Activated naive CD8-positive, alpha-beta T cell treated with anti-CD3 and anti-CD28 coated beads, Interleukin-2, amount 50 U/mL, for 24 hours (primary cell): ENCODE measurements around the gene ATP9A.
A peak's percentile ranks its signal among the peaks of the same experiment; 100 is the strongest.
"Not testable (repeated sequence)": the region's sequence is repeated elsewhere in the genome, so short reads cannot be mapped to it uniquely, and the experiment has no call there.

Experiments
- ATAC-seq: fragments of 150-1000 bp; cut with Tn5 transposase; one replicate; pipeline ENCODE4 v1.10.0; 2021
- DNase-seq: peaks from one replicate; pipeline ENCODE4 v3.0.0; 2021
- H3K27ac Mint-ChIP-seq: one replicate; pipeline ENCODE4 v1.8.0; 2021; ENCODE audit warnings: mild to moderate bottlenecking, mixed read lengths
- H3K27me3 Mint-ChIP-seq: one replicate; pipeline ENCODE4 v1.8.0; 2021; ENCODE audit warnings: mixed read lengths
- H3K36me3 Mint-ChIP-seq: one replicate; pipeline ENCODE4 v1.8.0; 2021; ENCODE audit warnings: low read depth, mixed read lengths
- H3K4me1 Mint-ChIP-seq: one replicate; pipeline ENCODE4 v1.8.0; 2021; ENCODE audit warnings: mixed read lengths
- H3K4me3 Mint-ChIP-seq: one replicate; pipeline ENCODE4 v1.8.0; 2021; ENCODE audit warnings: mild to moderate bottlenecking, moderate library complexity, mixed read lengths
- H3K9me3 Mint-ChIP-seq: one replicate; pipeline ENCODE4 v1.8.0; 2021; ENCODE audit warnings: mixed read lengths

ATP9A gene

DNA sequence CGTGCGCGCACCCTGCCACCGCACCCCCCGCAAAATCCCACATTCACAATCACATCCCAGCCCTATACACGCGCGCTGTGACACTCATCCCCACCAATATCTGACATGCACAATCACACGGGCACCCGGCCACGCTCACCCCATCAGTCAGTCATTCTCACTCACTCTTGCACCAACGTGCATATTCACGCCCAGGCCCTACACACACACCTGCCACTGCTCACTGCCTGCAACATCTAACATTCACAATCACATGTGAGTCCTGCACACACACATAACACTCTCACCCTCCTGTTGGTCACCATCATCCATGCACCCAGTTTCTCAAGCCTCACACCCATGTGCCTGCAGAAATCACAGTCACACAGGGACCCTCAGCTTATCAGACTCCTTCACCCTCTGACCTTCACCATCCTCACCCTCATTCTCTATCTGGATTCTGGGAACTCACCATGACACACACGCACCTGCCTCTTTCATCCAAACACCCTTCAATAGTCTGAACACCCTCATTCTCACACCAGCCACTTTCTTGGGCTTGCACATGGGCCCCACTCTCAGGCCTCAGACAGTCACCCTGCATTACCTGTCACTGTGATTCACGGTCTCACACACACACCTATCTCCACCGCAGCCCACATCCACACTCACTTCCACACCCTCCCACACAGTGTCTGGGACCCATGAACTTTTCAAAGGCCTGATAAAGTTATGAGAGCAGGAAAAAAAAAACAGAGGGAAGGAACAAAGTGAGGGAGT is 748 bp upstream of the ATP9A start:
- H3K4me3 Mint-ChIP-seq = peak overlapping the region; percentile 58
- no peak overlapping the region for H3K27ac Mint-ChIP-seq
- H3K9me3 Mint-ChIP-seq = no peaks in the 10 kb centered on the region
- no peak for ATAC-seq
- DNase-seq = no peak
- H3K4me1 Mint-ChIP-seq = peaks cover 9% of the 10 kb centered on the region
- H3K36me3 Mint-ChIP-seq = peaks cover 2% of the 10 kb centered on the region
- peaks cover 43% of the 10 kb centered on the region for H3K27me3 Mint-ChIP-seq

DNA sequence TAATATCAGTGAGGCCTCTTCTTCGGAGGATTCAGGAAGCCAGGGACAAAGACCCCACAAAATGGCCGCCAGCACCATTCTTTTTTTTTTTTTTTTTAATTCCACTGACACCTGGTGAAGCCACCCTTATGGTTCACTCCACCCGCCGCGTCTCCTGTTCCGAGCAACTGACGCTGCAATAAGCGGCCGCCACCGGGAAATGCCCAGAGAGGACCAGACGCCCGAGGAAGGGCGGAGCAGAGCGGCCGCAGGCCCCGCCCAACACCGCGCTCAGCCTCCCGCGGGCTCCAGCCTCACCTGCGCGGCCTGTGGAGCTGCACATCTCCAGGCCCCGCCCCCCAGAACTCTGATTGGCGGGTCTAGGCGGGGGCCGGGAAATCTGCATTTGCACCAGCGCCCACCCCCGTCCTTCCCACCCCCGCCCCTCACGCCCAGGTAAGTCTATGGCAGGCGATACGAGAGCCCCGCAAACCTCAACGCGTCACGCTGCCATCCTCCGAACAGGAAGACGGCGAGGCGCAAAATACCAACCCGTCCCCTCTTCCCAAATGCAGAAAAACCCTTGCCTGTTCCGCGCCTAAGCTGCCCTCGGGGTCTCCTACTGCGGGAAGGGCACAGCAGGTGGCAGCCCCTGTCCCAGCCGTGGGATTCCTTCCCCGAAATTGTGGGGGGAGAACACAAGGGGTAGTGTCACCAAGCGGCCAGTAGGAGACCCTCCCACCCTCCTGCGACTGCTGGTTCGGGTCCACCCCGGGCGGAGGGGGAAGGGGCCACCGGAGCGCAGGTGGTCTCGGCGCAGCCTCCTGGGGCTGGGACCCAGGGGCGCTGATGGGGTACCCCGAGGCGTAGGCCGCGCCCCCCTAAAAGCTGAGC is 960 bp downstream of the ATP9A start:
- H3K4me1 Mint-ChIP-seq = peaks cover 9% of the 10 kb centered on the region
- H3K4me3 Mint-ChIP-seq = peak overlapping the region; percentile 62
- peak; percentile 55 for DNase-seq
- peaks cover 2% of the 10 kb centered on the region for H3K36me3 Mint-ChIP-seq
- peak; percentile 88 for ATAC-seq
- no peak overlapping the region for H3K27ac Mint-ChIP-seq
- peaks cover 44% of the 10 kb centered on the region for H3K27me3 Mint-ChIP-seq
- no peaks in the 10 kb centered on the region for H3K9me3 Mint-ChIP-seq

DNA sequence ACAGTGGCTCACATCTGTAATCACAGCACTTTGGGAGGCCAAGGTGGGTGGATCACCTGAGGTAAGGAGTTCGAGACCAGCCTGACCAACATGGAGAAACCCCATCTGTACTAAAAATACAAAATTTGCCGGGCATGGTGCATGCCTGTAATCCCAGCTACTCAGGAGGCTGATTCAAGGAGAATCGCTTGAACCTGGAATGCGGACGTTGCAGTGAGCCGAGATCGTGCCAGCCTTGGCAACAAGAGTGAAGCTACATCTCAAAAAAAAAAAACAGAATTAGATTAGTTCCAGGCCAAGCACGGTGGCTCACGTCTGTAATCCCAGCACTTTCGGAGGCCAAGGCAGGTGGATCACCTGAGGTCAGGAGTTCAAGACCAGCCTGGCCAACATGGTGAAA is 2.8 kb downstream of the ATP9A start:
- peaks cover 38% of the 10 kb centered on the region for H3K27me3 Mint-ChIP-seq
- not testable (repeated sequence) for H3K4me3 Mint-ChIP-seq, H3K36me3 Mint-ChIP-seq, H3K27ac Mint-ChIP-seq, H3K4me1 Mint-ChIP-seq, DNase-seq, H3K9me3 Mint-ChIP-seq, ATAC-seq

DNA sequence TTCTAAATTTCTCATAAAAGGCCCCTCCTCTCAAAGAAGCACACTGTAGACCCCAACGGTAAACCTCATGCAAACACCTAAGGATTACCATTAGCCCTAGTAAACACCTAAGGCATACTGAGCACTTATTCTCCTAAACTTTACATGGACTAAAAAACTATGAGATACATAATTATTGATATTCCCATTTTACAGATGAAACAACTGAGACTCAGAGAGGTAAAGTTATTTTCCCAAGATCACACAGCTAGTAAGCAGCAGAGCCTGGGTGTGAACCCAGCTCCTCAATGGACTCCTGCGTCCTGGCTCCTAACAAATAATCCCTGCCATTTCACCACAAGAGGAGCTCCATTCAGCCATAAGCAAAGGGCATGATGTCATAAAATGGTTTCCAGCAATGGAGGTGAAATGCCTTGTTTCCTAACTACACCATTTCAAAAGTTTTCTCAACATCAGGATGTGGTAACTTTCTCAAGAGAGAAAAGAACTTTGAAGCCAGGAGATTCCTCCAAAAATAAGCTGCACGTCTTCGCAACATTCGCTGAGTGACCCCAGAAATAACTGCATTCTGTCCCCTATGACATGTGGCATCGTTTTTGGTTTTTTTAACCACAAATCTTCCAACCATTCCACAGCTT is 4.1 kb downstream of the ATP9A start:
- DNase-seq = no peak

DNA sequence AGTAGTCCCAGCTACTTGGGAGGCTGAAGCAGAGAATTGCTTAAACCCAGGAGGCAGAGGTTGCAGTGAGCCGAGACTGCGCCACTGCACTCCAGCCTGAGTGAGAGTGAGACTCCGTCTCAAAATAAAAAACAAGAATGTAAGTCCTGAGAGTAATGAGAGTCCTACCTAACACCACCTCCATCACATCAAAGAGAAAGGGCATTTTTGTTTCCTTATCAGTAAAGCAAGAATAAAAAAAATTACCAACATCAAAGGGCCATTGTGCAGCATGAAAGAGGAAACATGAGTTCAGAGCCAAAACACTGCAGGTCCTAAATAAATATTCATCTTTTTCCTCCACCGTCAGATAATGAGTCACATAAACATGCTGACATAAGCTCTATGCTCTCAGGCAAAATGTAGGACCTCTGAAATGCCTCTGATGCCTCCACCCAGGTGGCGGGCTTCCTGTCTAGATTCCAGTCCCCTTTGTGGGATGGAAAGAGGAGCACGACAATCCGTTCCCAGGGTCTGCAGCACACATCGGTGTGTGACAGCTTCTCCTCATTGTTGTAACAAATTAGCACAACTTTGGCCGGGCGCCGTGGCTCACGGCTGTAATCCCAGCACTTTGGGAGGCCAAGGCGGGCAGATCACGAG is 7.2 kb downstream of the ATP9A start:
- H3K9me3 Mint-ChIP-seq = no peaks in the 10 kb centered on the region
- no peaks in the 10 kb centered on the region for H3K36me3 Mint-ChIP-seq
- ATAC-seq (no peak), DNase-seq (no peak)
- no peak overlapping the region for H3K27ac Mint-ChIP-seq
- no peaks in the 10 kb centered on the region for H3K4me1 Mint-ChIP-seq
- no peak overlapping the region for H3K4me3 Mint-ChIP-seq
- peaks cover 11% of the 10 kb centered on the region for H3K27me3 Mint-ChIP-seq

More for the DNA sequence above, 4.1 kb downstream of the ATP9A start:
- Mint-ChIP-seq H3K27ac (no peak overlapping the region), H3K9me3 (no peaks in the 10 kb centered on the region), H3K4me3 (no peak overlapping the region), H3K27me3 (peaks cover 29% of the 10 kb centered on the region), H3K4me1 (peaks cover 7% of the 10 kb centered on the region), H3K36me3 (peaks cover 2% of the 10 kb centered on the region)
- no peak for ATAC-seq

DNA sequence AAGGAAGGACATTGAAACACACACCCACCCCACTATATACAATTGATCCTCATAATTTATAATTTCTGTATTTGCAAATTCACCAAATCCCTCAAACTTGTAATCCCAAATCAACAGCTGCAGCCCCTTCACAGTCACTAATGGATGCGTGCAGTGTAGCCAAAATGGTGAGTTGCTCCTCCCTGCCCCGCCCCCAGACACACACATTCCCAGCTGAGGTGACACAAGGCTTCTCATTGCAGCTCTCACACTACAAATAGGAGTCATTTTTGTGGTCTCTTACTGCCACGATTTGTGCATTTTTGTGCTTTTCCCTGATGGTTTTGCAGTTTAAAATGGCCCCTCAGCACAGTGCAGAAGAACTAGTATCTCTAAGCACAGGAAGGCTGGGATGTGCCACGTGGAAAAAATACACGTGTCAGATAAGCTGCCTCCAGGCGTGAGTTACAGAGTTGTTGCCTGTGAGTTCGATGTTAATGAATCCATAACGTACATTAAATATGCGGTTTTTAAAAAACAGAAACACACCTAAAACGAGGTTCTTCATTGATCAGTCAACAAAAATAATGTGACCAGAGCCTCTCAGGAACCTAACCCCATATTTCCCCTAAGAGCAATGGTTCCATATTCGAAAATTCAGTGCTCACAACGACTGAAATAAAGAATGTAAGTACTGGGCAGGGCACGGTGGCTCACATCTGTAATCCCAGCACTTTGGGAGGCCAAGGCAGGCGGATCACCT is 8.2 kb downstream of the ATP9A start:
- H3K27ac Mint-ChIP-seq = no peak overlapping the region
- H3K4me1 Mint-ChIP-seq = no peaks in the 10 kb centered on the region
- H3K36me3 Mint-ChIP-seq = no peaks in the 10 kb centered on the region
- no peak for ATAC-seq
- DNase-seq = no peak
- no peaks in the 10 kb centered on the region for H3K9me3 Mint-ChIP-seq
- H3K27me3 Mint-ChIP-seq = peaks cover 6% of the 10 kb centered on the region
- no peak overlapping the region for H3K4me3 Mint-ChIP-seq

DNA sequence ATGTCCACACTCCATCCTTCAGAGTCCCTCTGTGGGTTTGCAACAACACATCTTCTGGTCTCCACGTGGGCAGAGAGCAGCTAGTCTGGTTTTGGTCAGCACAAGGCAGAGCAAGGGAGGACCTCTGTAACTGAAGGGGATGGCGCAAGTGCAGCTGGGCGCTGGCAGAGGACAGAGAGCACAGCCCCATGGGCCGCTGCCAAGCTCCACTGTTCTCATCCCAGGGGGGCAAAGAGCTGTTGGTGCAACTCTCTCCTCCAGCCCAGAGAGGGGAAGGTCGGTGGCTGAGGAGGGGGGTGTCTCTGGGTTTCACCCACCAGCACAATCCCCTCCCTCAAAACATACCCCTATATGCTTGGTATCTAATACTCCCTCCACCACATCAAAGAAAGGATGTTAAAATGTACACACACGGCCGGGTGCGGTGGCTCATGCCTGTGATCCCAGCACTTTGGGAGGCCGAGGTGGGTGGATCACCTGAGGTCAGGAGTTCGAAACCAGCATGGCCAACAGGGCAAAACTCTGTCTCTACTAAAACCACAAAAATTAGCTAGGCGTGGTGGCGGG is 9.1 kb downstream of the ATP9A start:
- H3K27ac Mint-ChIP-seq = no peak overlapping the region
- peaks cover 2% of the 10 kb centered on the region for H3K27me3 Mint-ChIP-seq
- DNase-seq (no peak), ATAC-seq (no peak)
- H3K9me3 Mint-ChIP-seq = no peaks in the 10 kb centered on the region
- H3K4me3 Mint-ChIP-seq = no peak overlapping the region
- no peaks in the 10 kb centered on the region for H3K36me3 Mint-ChIP-seq
- H3K4me1 Mint-ChIP-seq = no peaks in the 10 kb centered on the region

DNA sequence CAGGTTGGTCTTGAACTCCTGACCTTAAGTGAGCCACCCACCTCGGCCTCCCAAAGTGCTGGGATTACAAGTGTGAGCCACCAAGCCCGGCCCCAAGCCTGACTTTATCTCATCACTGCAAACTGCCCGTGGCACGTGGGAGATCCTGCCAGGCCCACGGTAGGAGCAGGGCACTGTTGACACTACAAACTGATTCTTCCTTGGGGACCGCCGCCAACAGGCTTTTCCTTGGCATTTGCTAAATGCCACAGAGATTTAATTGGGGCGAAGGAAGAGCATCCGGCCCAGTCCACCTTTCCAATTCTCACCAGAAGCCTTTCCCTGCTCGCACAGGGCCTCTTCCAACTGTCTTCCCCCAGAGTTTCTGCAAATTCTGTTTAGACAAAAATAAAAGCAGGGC is 11.0 kb downstream of the ATP9A start:
- H3K27ac Mint-ChIP-seq = no peak overlapping the region
- no peak for DNase-seq

DNA sequence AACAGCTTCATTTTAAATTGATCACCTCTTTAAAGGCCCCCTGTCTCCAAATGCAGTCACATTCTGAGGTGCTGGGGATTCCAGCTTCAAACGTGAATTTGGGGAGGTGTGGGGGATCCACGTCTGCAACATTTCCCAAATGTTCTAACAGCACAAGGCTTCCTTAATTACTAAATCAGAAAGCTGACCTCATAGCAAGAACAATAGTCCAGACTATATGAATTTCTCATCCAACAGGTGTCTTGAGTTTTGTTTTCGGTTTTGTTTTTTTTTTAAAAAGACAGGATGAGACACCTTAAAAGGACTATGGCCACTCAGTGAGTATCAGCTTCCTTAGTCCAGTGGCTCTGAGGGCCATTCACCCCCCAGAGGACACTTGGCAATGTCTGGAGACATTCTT is 11.5 kb downstream of the ATP9A start:
- no peaks in the 10 kb centered on the region for H3K36me3 Mint-ChIP-seq
- H3K27ac Mint-ChIP-seq = no peak overlapping the region
- ATAC-seq (no peak), DNase-seq (no peak)
- H3K9me3 Mint-ChIP-seq = no peaks in the 10 kb centered on the region
- H3K4me1 Mint-ChIP-seq = no peaks in the 10 kb centered on the region
- H3K4me3 Mint-ChIP-seq = no peak overlapping the region
- no peaks in the 10 kb centered on the region for H3K27me3 Mint-ChIP-seq

More for the DNA sequence above, 11.0 kb downstream of the ATP9A start:
- Mint-ChIP-seq H3K4me1 (no peaks in the 10 kb centered on the region), H3K9me3 (no peaks in the 10 kb centered on the region), H3K4me3 (no peak overlapping the region), H3K27me3 (no peaks in the 10 kb centered on the region), H3K36me3 (no peaks in the 10 kb centered on the region)
- no peak for ATAC-seq

DNA sequence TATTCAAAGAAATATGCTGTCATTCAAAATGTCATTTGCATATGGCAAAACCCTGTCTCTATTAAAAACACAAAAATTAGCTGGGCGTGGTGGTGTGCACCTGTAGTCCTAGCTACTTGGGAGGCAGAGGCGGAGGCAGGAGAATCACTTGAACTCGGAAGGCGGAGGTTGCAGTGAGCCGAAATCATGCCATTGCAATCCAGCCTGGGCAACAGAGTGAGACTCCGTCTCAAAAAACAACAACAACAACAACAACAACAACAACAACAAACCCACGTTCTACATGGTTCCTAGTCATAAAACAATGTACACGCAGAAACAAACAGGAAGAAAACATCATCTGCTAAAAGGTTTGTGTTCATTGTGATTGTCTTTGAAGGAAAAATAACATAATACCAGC is 15.0 kb downstream of the ATP9A start:
- not testable (repeated sequence) for H3K4me3 Mint-ChIP-seq, H3K9me3 Mint-ChIP-seq, H3K36me3 Mint-ChIP-seq, H3K27me3 Mint-ChIP-seq, DNase-seq, H3K4me1 Mint-ChIP-seq, H3K27ac Mint-ChIP-seq, ATAC-seq

DNA sequence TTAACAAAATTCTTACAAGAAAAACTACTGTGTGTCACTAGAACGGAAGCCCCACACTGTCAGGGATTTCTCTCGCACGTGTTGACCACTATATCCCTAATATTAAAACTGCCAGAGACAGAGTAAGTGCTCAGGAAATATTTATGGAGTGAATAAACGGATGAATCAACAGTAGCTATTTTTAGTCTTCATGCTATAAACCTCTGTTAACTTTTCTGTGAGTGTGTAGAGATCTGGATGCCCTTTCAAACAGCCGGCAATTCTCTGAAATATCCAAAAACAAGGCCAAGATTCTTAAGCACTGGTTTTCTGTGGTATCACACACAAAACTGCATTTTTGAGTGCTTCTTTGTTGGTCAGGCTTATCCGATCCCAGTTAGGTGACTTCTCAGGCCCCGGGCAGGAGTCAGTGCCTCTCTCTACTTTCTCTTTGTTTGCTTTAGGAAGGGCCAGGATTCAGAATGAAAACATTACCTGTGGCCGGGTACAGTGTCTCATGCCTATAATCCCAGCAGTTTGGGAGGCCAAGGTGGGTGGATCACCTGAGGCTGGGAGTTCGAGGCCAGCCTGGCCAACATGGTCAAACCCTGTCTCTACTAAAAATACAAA is 15.7 kb downstream of the ATP9A start:
- no peak overlapping the region for H3K27ac Mint-ChIP-seq
- no peaks in the 10 kb centered on the region for H3K9me3 Mint-ChIP-seq
- ATAC-seq (no peak), DNase-seq (no peak)
- H3K27me3 Mint-ChIP-seq = no peaks in the 10 kb centered on the region
- no peaks in the 10 kb centered on the region for H3K36me3 Mint-ChIP-seq
- H3K4me3 Mint-ChIP-seq = no peak overlapping the region
- H3K4me1 Mint-ChIP-seq = peaks cover 4% of the 10 kb centered on the region

DNA sequence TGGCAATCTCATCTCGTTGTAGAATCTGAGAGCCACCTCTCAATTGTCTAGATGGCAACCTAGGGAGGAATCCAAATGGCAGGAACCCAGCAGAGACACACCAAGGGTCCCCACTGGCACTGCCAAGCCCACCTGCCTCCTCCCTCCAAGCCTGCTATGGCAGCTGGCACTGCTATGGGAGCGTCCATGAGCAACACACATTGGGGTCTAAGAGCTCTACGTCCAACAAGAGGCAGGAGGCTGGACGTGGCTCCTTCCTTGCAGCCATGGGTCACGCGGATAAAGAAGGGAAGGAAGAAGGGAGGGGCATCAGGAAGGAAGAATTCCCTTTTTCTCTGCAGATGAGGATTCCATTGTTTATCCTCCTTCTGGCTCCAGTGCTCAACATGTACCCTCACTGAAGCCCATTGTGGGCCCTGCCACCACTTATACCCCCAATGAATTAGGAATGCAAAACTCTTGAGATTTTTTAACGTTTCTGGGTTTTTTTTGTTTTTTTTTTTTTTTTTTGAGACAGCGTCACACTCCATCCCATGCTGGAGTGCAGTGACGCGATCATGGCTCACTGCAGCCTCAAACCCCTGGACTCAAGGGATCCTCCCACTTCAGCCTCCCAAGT is 17.3 kb downstream of the ATP9A start:
- DNase-seq = no peak
- Mint-ChIP-seq H3K4me3 (no peak overlapping the region), H3K36me3 (no peaks in the 10 kb centered on the region), H3K27ac (no peak overlapping the region), H3K27me3 (peaks cover 1% of the 10 kb centered on the region), H3K4me1 (peaks cover 4% of the 10 kb centered on the region), H3K9me3 (peaks cover under 1% of the 10 kb centered on the region)
- ATAC-seq = no peak
